ENCODE data around the gene CAPNS2.
"Not testable (repeated sequence)": the region's sequence is repeated elsewhere in the genome, so short reads cannot be mapped to it uniquely, and the experiment has no call there.

Gene CAPNS2

GRCh38 chr16:55569025-55569424 lies 2.5 kb downstream of the CAPNS2 start:
- DNase-seq, result no peak

GRCh38 chr16:55570159-55570558 lies 3.7 kb downstream of the CAPNS2 start:
- DNase-seq, result no peak

GRCh38 chr16:55571191-55571897 lies 4.9 kb downstream of the CAPNS2 start:
- no peak for DNase-seq

- no peak for DNase-seq
Observed at GRCh38 chr16:55572439-55572838, 6.0 kb downstream of the CAPNS2 start.

GRCh38 chr16:55574811-55575210 lies 8.3 kb downstream of the CAPNS2 start:
- no peak for DNase-seq

GRCh38 chr16:55575496-55575895 lies 9.0 kb downstream of the CAPNS2 start:
- DNase-seq, result no peak

GRCh38 chr16:55576384-55576783 lies 9.9 kb downstream of the CAPNS2 start:
- DNase-seq, result no peak

GRCh38 chr16:55577887-55578286 lies 11.4 kb downstream of the CAPNS2 start:
- DNase-seq, result no peak

- DNase-seq, result no peak
Observed at GRCh38 chr16:55585631-55586030, 19.1 kb downstream of the CAPNS2 start.

- no peak for DNase-seq
Observed at GRCh38 chr16:55588799-55589198, 22.3 kb downstream of the CAPNS2 start.

- DNase-seq, result no peak
Observed at GRCh38 chr16:55592306-55592705, 25.8 kb downstream of the CAPNS2 start.

- DNase-seq, result no peak
Observed at GRCh38 chr16:55597928-55598327, 31.4 kb downstream of the CAPNS2 start.

- DNase-seq, result no peak
Observed at GRCh38 chr16:55605754-55606336, 39.4 kb downstream of the CAPNS2 start.

- no peak for DNase-seq
Observed at GRCh38 chr16:55613613-55614335, 47.3 kb downstream of the CAPNS2 start.

- no peak for DNase-seq
Observed at GRCh38 chr16:55615071-55615470, 48.6 kb downstream of the CAPNS2 start.

- not testable (repeated sequence) for DNase-seq
Observed at GRCh38 chr16:55615670-55616069, 49.2 kb downstream of the CAPNS2 start.

Data from activated effector memory CD4-positive, alpha-beta T cell treated with anti-CD3 and anti-CD28 coated beads, Interleukin-2, amount 50 U/mL, for 16 hours (primary cell).